Kidney (tissue), 14 donors: Measurements from ENCODE around the gene GADD45A. TPM values are rescaled to one million over a fixed set of nuclear protein-coding genes. Genes with fewer than 3 reads are reported as not detected.

Source experiments
- DNase-seq, 5 donors: peaks; one replicate each; pipeline ENCODE4 v3.0.0-alpha.2; 2013 to 2020
- FAIRE-seq: peaks from 2 replicates; lab custom pipeline; 2012; peaks lifted over from hg19 to GRCh38; lab: Jason Lieb, UNC
- H3K27ac ChIP-seq, 2 donors: one replicate each; pipeline ENCODE4 v1.7.0; 2013; ENCODE audit warnings: low read depth in 2 of 2, low read length in 2 of 2, inconsistent platforms in 1 of 2
- H3K27me3 ChIP-seq: one replicate; pipeline ENCODE4 v1.7.1; 2013; ENCODE audit warnings: low read length, inconsistent platforms; ENCODE audit not compliant: control insufficient read depth, insufficient read depth
- H3K36me3 ChIP-seq, 3 donors: one replicate each; pipeline versions ENCODE4 v1.7.0 to v1.7.1; 2013; ENCODE audit warnings: low read length in 3 of 3, control low read depth in 1 of 3, inconsistent platforms in 1 of 3; ENCODE audit not compliant: insufficient read depth in 3 of 3, control insufficient read depth in 2 of 3
- H3K4me1 ChIP-seq, 3 donors: one replicate each; pipeline versions ENCODE4 v1.7.0 to v1.7.1; 2013; ENCODE audit warnings: low read length in 3 of 3, inconsistent platforms in 1 of 3, low read depth in 1 of 3; ENCODE audit not compliant: control insufficient read depth in 2 of 3, insufficient read depth in 2 of 3
- H3K4me3 ChIP-seq, 3 donors: one replicate each; pipeline versions ENCODE4 v1.7.0 to v1.8.1; 2013; ENCODE audit warnings: low read length in 3 of 3, control low read depth in 1 of 3, inconsistent platforms in 1 of 3
- H3K9ac ChIP-seq, 3 donors: one replicate each; pipeline versions ENCODE4 v1.7.0 to v1.7.1; 2013; ENCODE audit warnings: low read length in 3 of 3, control low read depth in 1 of 3, inconsistent platforms in 1 of 3
- H3K9me3 ChIP-seq, 3 donors: one replicate each; pipeline versions ENCODE4 v1.7.0 to v1.7.1; 2013; ENCODE audit warnings: low read length in 3 of 3, control low read depth in 1 of 3, inconsistent platforms in 1 of 3; ENCODE audit not compliant: control insufficient read depth in 2 of 3, insufficient read depth in 1 of 3
- CTCF ChIP-seq: IDR thresholded peaks from 3 replicates; pipeline ENCODE4 v1.5.1; 2012; ENCODE audit warnings: mild to moderate bottlenecking, moderate library complexity, borderline replicate concordance; ENCODE audit not compliant: insufficient read depth; ENCODE audit errors: extremely low read depth
- intact Hi-C: fragments of 100-400 bp; cut with DNase I; formaldehyde crosslinking; loops from one replicate; pipeline ENCODE4 v1.11.1; 2022
- polyA plus RNA-seq: library from polyadenylated mRNA; stranded (reverse); fragments of 350-450 nt; fragmentation: Illumina TruSeq; extraction: RNeasy Lipid Tissue Mini Kit (QIAGEN cat#74804); gene quantifications from one replicate; pipeline ENCODE4 v1.2.3, GENCODE V29; 2014; ENCODE audit warnings: low read depth, low replicate concordance; ENCODE audit not compliant: insufficient read depth
- total RNA-seq: library from RNA; stranded (reverse); fragmentation: NEBNext Ultra II Directional; extraction: Animal tissue kit (Norgen Biotek cat#: 25700); gene quantifications from one replicate; pipeline ENCODE4 v1.2.1, GENCODE V29; 2021
- donor health status: control.
- donor health status: control.
- donor health status: control.
- donor health status: control.
- donor health status: control.
- donor health status: DM: yes; HTN: yes; CAD: no.
- donor health status: Normal renal cell carcinoma (clear cell type).

Gene GADD45A
- total and polyA plus RNA-seq, 2 donors from 2014 or later: 85.6 to 218 TPM

- Histone ChIP-seq H3K9me3 (no peaks in the 10 kb centered on the region), H3K27me3 (no peaks in the 10 kb centered on the region), H3K4me3 (no peak overlapping the region), H3K27ac (no peak overlapping the region), H3K36me3 (no peaks in the 10 kb centered on the region), H3K4me1 (peaks cover 0 to 26% (median 26%) of the 10 kb centered on the region in 3 donors), H3K9ac (no peak overlapping the region)
- FAIRE-seq (no peak), DNase-seq (no peak)
- TF ChIP-seq CTCF: no peak
- intact Hi-C loops: no loop called here
These were observed 52.9 kb downstream of the GADD45A start for GRCh38 chr1:67737875-67738274.

Other genes with a start within 250 kb of the GADD45A start
- gene GNG12, start 148.3 kb downstream of the GADD45A start, total RNA-seq: 89.3 TPM
- gene GNG12, start 148.3 kb downstream of the GADD45A start, polyA plus RNA-seq: 46.1 TPM